Measurements from ENCODE around the gene TRIM45. TPM values are rescaled to one million over a fixed set of nuclear protein-coding genes. Genes with fewer than 3 reads are reported as not detected.

TRIM45 gene
- total and polyA plus RNA-seq, 3 donors from 2014 or later = 12.3 to 21.6 (median 19.4) TPM

- H3K27ac ChIP-seq = no peak overlapping the region
Observed at GRCh38 chr1:117096951-117097408, 24.6 kb downstream of the TRIM45 start.

GRCh38 chr1:117094841-117095604, 26.5 kb downstream of the TRIM45 start:
- H3K27ac ChIP-seq = no peak overlapping the region
- DNase-seq = no peak
- intact Hi-C loops (cut with DNase I; ENCODE audit: low total_unique reads) = no loop called here
- no peaks in the 10 kb centered on the region for H3K36me3 ChIP-seq (ENCODE audit: low read depth, missing control alignments)
- H3K4me3 ChIP-seq = no peak overlapping the region
- H3K4me1 ChIP-seq = no peaks in the 10 kb centered on the region
- H3K9me3 ChIP-seq = no peaks in the 10 kb centered on the region
- H3K27me3 ChIP-seq = no peaks in the 10 kb centered on the region
- TF ChIP-seq CTCF (IDR thresholded peaks at IDR 0.05) = no peak
- no peak for TF ChIP-seq POLR2A (IDR thresholded peaks at IDR 0.05)
- 92% methylated on average over 7 of the region's 7 CpGs for WGBS, 2 donors

More at GRCh38 chr1:117096951-117097408, 24.6 kb downstream of the TRIM45 start:
- Histone ChIP-seq H3K27me3 (no peaks in the 10 kb centered on the region), H3K4me3 (no peak overlapping the region), H3K9me3 (no peaks in the 10 kb centered on the region), H3K4me1 (no peaks in the 10 kb centered on the region), H3K36me3 (ENCODE audit: low read depth, missing control alignments) (no peaks in the 10 kb centered on the region)
- TF ChIP-seq POLR2A (IDR thresholded peaks at IDR 0.05) = no peak
- no peak for TF ChIP-seq CTCF (IDR thresholded peaks at IDR 0.05)
- no peak for DNase-seq
- intact Hi-C loops (cut with DNase I; ENCODE audit: low total_unique reads) = no loop called here
- 97 to 98% methylated on average over 3 of the region's 3 CpGs for WGBS, 2 donors

- intact Hi-C loops (cut with DNase I; ENCODE audit: low total_unique reads) = no loop called here
- Histone ChIP-seq H3K27ac (no peak overlapping the region), H3K4me3 (no peak overlapping the region), H3K9me3 (no peaks in the 10 kb centered on the region), H3K27me3 (no peaks in the 10 kb centered on the region), H3K36me3 (ENCODE audit: low read depth, missing control alignments) (no peaks in the 10 kb centered on the region), H3K4me1 (no peaks in the 10 kb centered on the region)
- 83 to 86% methylated on average over 6 of the region's 6 CpGs for WGBS, 2 donors
- DNase-seq = no peak
- TF ChIP-seq POLR2A (IDR thresholded peaks at IDR 0.05) = no peak
- no peak for TF ChIP-seq CTCF (IDR thresholded peaks at IDR 0.05)
Observed at GRCh38 chr1:117093870-117094621, 27.5 kb downstream of the TRIM45 start.

- no peak overlapping the region for H3K4me3 ChIP-seq
- H3K9me3 ChIP-seq = no peaks in the 10 kb centered on the region
- H3K27me3 ChIP-seq = no peaks in the 10 kb centered on the region
- no peaks in the 10 kb centered on the region for H3K36me3 ChIP-seq (ENCODE audit: low read depth, missing control alignments)
- no peak overlapping the region for H3K27ac ChIP-seq
- no peak for DNase-seq
- H3K4me1 ChIP-seq = no peaks in the 10 kb centered on the region
- no peak for TF ChIP-seq POLR2A (IDR thresholded peaks at IDR 0.05)
- TF ChIP-seq CTCF (IDR thresholded peaks at IDR 0.05) = no peak
- intact Hi-C loops (cut with DNase I; ENCODE audit: low total_unique reads) = no loop called here
- WGBS, 2 donors = 84 to 85% methylated on average over 7 of the region's 7 CpGs
Observed at GRCh38 chr1:117093091-117093534, 28.4 kb downstream of the TRIM45 start.
